Thyroid gland (tissue), 4 donors: ENCODE measurements around the gene MIA3. TPM values are rescaled to one million over a fixed set of nuclear protein-coding genes. Genes with fewer than 3 reads are reported as not detected.

ENCODE experiments used
- DNase-seq, 2 donors: peaks; one replicate each; pipeline ENCODE4 v3.0.0-alpha.2; 2019
- H3K27ac ChIP-seq, 3 donors: fragments of 200-600 bp; sonication (generic); 1 replicate in 2 of 3; 2 replicates in 1 of 3; pipeline ENCODE4 v1.5.1; 2016 to 2019; ENCODE audit warnings: mild to moderate bottlenecking in 1 of 3, moderate library complexity in 1 of 3
- H3K27me3 ChIP-seq: fragments of 200-600 bp; sonication (generic); one replicate; pipeline ENCODE4 v1.5.1; 2019
- H3K36me3 ChIP-seq, 2 donors: fragments of 200-600 bp; sonication (generic); one replicate each; pipeline ENCODE4 v1.5.1; 2016 to 2019
- H3K4me1 ChIP-seq, 2 donors: fragments of 200-600 bp; sonication (generic); one replicate each; pipeline ENCODE4 v1.5.1; 2017 to 2019
- H3K4me3 ChIP-seq, 3 donors: fragments of 200-600 bp; sonication (generic); replicated peaks in 1 of 3; 1 replicate in 2 of 3; 2 replicates in 1 of 3; pipeline ENCODE4 v1.5.1; 2016; ENCODE audit warnings: mild to moderate bottlenecking in 1 of 3
- H3K9me3 ChIP-seq: fragments of 200-600 bp; sonication (generic); one replicate; pipeline ENCODE4 v1.5.1; 2017
- POLR2A ChIP-seq, 2 donors: fragments of 450-650 bp; IDR thresholded peaks; one replicate each; pipeline ENCODE4 v1.6.1; 2017; ENCODE audit warnings: antibody characterized with exemption in 2 of 2, mild to moderate bottlenecking in 2 of 2, moderate library complexity in 1 of 2
- WGBS, 2 donors: methylation state at CpG; one replicate each; pipeline ENCODE4 v1.1.5; 2017; 5-methylcytosine and 5-hydroxymethylcytosine counted together
- intact Hi-C: fragments of 100-400 bp; cut with DNase I; formaldehyde crosslinking; loops from one replicate; pipeline ENCODE4 v1.15.1; 2023
- total RNA-seq, 4 donors: library from RNA; depleted of rRNA; stranded (reverse); fragments of >200 nt; gene quantifications; one replicate each; pipeline ENCODE4 v1.2.3, GENCODE V29; 2016
- TF ChIP-seq, protein P1 (sequence below), 6 experiments: fragments of 200-600 bp in 3 of 6; fragments of 450-650 bp in 3 of 6; sonication (generic) in 3 of 6; IDR thresholded peaks; one replicate each; pipeline ENCODE4 v1.5.1; 2016 to 2019; ENCODE audit warnings: antibody characterized with exemption in 6 of 6, mild to moderate bottlenecking in 2 of 6, inconsistent platforms in 1 of 6, moderate library complexity in 1 of 6

Gene MIA3
- total RNA-seq, 4 donors from 2014 or later, result 58.0 to 96.3 (median 70.0) TPM

DNA sequence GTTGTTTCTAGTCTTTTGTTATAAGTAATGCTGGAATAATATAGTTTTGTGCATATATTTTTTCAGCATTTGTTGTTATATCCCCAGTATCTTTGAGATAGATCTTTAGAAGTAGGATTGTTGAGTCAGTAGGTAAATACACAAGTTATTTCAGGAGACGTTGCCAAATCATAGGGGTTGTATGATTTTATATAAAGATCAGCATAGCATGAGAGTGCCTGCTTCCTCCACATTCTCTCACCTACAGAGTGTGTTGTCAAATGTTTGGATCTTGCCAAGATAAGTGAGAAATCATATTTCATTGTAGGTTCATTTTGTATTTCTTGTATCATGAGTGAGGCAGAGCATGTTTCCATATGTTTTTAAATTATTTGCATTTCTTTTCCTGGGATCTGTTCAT lies 24.6 kb downstream of the MIA3 start:
- H3K9me3 ChIP-seq, result no peaks in the 10 kb centered on the region
- no peak overlapping the region for H3K27ac ChIP-seq
- 76 to 96% methylated on average over 1 of the region's 1 CpG for WGBS, 2 donors
- peaks cover 3 to 11% of the 10 kb centered on the region in 2 donors for H3K4me1 ChIP-seq
- intact Hi-C loops, result loop anchor here (5.0 kb wide), 1 partner anchor 70 kb away; the partner anchor contains the start of genes AIDA and BROX
- TF ChIP-seq, protein P1, sequence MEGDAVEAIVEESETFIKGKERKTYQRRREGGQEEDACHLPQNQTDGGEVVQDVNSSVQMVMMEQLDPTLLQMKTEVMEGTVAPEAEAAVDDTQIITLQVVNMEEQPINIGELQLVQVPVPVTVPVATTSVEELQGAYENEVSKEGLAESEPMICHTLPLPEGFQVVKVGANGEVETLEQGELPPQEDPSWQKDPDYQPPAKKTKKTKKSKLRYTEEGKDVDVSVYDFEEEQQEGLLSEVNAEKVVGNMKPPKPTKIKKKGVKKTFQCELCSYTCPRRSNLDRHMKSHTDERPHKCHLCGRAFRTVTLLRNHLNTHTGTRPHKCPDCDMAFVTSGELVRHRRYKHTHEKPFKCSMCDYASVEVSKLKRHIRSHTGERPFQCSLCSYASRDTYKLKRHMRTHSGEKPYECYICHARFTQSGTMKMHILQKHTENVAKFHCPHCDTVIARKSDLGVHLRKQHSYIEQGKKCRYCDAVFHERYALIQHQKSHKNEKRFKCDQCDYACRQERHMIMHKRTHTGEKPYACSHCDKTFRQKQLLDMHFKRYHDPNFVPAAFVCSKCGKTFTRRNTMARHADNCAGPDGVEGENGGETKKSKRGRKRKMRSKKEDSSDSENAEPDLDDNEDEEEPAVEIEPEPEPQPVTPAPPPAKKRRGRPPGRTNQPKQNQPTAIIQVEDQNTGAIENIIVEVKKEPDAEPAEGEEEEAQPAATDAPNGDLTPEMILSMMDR (IDR thresholded peaks at IDR 0.05), result no peak
- TF ChIP-seq POLR2A (IDR thresholded peaks at IDR 0.05), result no peak
- DNase-seq, result no peak
- H3K27me3 ChIP-seq, result no peaks in the 10 kb centered on the region
- no peak overlapping the region for H3K4me3 ChIP-seq
- no peaks in the 10 kb centered on the region for H3K36me3 ChIP-seq

DNA sequence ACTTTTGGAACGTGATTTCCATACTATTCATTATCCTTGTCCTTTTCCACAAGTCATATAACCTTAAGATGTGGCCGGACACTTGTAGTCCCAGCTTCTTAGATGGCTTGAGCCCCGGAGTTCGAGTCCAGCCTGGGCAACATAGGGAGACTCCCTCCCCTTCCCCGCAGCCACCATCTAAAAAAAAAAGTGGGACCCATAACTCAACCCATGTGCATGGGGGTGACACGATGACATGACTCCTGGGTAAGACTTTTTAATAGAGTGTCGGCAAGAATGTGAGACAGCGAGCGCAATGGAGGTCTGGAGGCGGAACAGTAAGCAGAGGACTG lies 25.7 kb downstream of the MIA3 start:
- H3K36me3 ChIP-seq, result no peaks in the 10 kb centered on the region
- H3K4me1 ChIP-seq, result peaks cover 3 to 11% of the 10 kb centered on the region in 2 donors
- no peaks in the 10 kb centered on the region for H3K27me3 ChIP-seq
- no peaks in the 10 kb centered on the region for H3K9me3 ChIP-seq
- WGBS, 2 donors, result 6 to 10% methylated on average over 10 of the region's 10 CpGs
- peak in 1 of 2 donors; percentile 15 for DNase-seq
- TF ChIP-seq, protein P1 (IDR thresholded peaks at IDR 0.05), result no peak
- no peak for TF ChIP-seq POLR2A (IDR thresholded peaks at IDR 0.05)
- peak overlapping the region; percentile 45 to 78 (median 70) for H3K4me3 ChIP-seq
- peak overlapping the region; percentile 88 to 92 (median 89) for H3K27ac ChIP-seq
- intact Hi-C loops, result loop anchor here (5.0 kb wide), 1 partner anchor 69 kb away; the partner anchor contains the start of genes AIDA and BROX

DNA sequence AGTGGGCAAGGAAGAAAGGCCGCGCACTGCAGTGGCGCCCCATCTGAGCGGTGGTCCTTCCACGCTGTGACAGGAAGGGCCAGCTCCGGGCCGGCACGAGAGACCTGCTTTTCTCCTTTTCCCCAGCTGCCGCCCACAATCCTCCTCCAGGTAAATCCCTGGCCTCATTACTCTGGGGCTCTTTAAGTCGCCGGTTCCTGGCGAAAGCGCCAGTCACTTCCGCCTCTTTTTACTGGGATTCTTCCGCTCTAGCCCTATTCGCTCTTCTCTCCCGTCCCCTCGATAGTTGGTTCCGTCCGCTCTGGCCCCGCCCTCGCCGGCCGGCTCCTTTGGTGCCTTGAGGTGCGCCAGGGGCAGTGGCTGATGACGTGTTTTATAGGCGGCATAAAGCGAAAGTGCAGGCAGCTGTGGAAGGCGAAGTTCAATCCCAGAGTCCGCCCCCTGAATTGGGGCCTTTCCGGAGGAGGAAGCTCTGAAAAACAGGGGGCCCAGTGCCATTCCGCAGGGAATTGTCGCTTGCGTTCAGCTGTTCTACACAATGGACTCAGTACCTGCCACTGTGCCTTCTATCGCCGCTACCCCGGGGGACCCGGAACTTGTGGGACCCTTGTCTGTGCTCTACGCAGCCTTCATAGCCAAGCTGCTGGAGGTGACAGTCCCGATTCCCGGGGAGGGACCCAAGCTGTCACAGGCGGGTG lies 26.2 kb downstream of the MIA3 start:
- TF ChIP-seq POLR2A (IDR thresholded peaks at IDR 0.05), result peak in 1 of 2 donors; percentile 71
- TF ChIP-seq, protein P1 (IDR thresholded peaks at IDR 0.05), result peak in 1 of 6 experiments; percentile 22
- DNase-seq, result peak; percentile 97 to 98
- intact Hi-C loops, result loop anchor here (5.0 kb wide), 1 partner anchor 68 kb away; the partner anchor contains the start of genes AIDA and BROX
- peak overlapping the region; percentile 61 to 78 (median 70) for H3K4me3 ChIP-seq
- 0 to 1% methylated on average over 35 to 42 of the region's 42 CpGs for WGBS, 2 donors
- no peaks in the 10 kb centered on the region for H3K27me3 ChIP-seq
- peaks cover 3 to 11% of the 10 kb centered on the region in 2 donors for H3K4me1 ChIP-seq
- no peaks in the 10 kb centered on the region for H3K36me3 ChIP-seq
- H3K27ac ChIP-seq, result peak overlapping the region; percentile 88 to 92 (median 89)
- H3K9me3 ChIP-seq, result no peaks in the 10 kb centered on the region

DNA sequence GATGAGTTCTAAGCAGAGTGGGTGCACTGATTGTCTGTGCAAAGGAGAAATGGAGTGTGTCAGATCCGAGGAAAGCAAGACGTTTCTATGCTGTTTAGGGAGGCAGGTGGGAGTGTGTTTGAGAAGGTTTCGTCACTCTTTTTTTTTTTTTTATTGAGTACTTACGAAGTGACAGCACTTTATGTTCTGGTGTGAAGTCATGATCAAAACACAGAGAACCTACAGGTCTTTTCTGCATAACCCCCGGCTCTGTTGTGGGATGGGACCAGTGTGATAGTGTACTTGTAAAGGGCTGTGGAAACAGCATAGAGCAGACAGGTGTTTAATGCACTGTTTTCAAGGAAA lies 26.7 kb downstream of the MIA3 start:
- intact Hi-C loops, result loop anchor here (5.0 kb wide), 1 partner anchor 68 kb away; the partner anchor contains the start of genes AIDA and BROX
- Histone ChIP-seq H3K4me3 (peak overlapping the region; percentile 61 to 78 (median 70)), H3K27ac (peak overlapping the region; percentile 88 to 92 (median 89)), H3K27me3 (no peaks in the 10 kb centered on the region), H3K4me1 (peaks cover 3 to 11% of the 10 kb centered on the region in 2 donors), H3K36me3 (peaks cover 2 to 4% of the 10 kb centered on the region in 2 donors), H3K9me3 (no peaks in the 10 kb centered on the region)
- TF ChIP-seq POLR2A (IDR thresholded peaks at IDR 0.05), result no peak
- TF ChIP-seq, protein P1 (IDR thresholded peaks at IDR 0.05), result no peak
- DNase-seq, result no peak
- 4% methylated on average over 5 of the region's 5 CpGs for whole genome bisulfite sequencing, 2 donors

DNA sequence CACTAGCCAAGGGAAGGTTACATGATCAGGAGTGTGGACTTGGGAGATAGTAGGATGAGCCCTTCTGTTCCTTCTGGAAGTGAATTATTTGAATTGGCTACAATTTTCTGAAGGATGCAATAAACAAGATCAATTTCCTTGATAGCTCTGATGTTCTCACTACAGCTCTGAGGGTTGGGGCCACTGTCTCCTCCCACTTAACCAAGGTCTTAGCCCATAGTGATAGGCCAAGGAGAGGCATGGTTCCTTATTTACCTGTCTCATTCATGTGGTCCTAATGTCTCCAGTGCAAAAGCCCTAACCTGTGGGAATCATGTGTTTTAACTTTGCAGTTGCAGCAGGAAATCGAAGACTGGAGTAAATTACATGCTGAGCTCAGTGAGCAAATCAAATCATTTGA lies 34.8 kb downstream of the MIA3 start:
- intact Hi-C loops, result no loop called here
- no peak for TF ChIP-seq POLR2A (IDR thresholded peaks at IDR 0.05)
- TF ChIP-seq, protein P1 (IDR thresholded peaks at IDR 0.05), result no peak
- H3K27me3 ChIP-seq, result no peaks in the 10 kb centered on the region
- H3K9me3 ChIP-seq, result no peaks in the 10 kb centered on the region
- no peak for DNase-seq
- no peaks in the 10 kb centered on the region for H3K4me1 ChIP-seq
- no peak overlapping the region for H3K4me3 ChIP-seq
- no peak overlapping the region for H3K27ac ChIP-seq
- 91 to 95% methylated on average over 1 of the region's 1 CpG for WGBS, 2 donors
- peaks cover 62 to 66% of the 10 kb centered on the region in 2 donors for H3K36me3 ChIP-seq
